ENCODE results near the gene NCEH1.
"Not testable (repeated sequence)": the region's sequence is repeated elsewhere in the genome, so short reads cannot be mapped to it uniquely, and the experiment has no call there.

The NCEH1 gene

GRCh38 chr3:172675441-172676193, 35.2 kb downstream of the NCEH1 start:
- DNase-seq (ENCODE audit: low read depth) = no peak

- DNase-seq (ENCODE audit: low read depth) = peak; percentile 20
Observed at GRCh38 chr3:172673210-172673679, 37.6 kb downstream of the NCEH1 start.

GRCh38 chr3:172669021-172669420, 41.8 kb downstream of the NCEH1 start:
- no peak for DNase-seq (ENCODE audit: low read depth)

- DNase-seq (ENCODE audit: low read depth) = peak; percentile 40
Observed at GRCh38 chr3:172666873-172667694, 43.8 kb downstream of the NCEH1 start.

GRCh38 chr3:172666181-172666872, 44.5 kb downstream of the NCEH1 start:
- no peak for DNase-seq (ENCODE audit: low read depth)

GRCh38 chr3:172665510-172665909, 45.4 kb downstream of the NCEH1 start:
- DNase-seq (ENCODE audit: low read depth) = not testable (repeated sequence)

- not testable (repeated sequence) for DNase-seq (ENCODE audit: low read depth)
Observed at GRCh38 chr3:172660421-172660820, 50.4 kb downstream of the NCEH1 start.

GRCh38 chr3:172659246-172660002, 51.4 kb downstream of the NCEH1 start:
- DNase-seq (ENCODE audit: low read depth) = no peak

GRCh38 chr3:172658344-172659245, 52.3 kb downstream of the NCEH1 start:
- no peak for DNase-seq (ENCODE audit: low read depth)

GRCh38 chr3:172656602-172657001, 54.3 kb downstream of the NCEH1 start:
- no peak for DNase-seq (ENCODE audit: low read depth)

- no peak for DNase-seq (ENCODE audit: low read depth)
Observed at GRCh38 chr3:172655388-172655787, 55.5 kb downstream of the NCEH1 start.

- no peak for DNase-seq (ENCODE audit: low read depth)
Observed at GRCh38 chr3:172654470-172654869, 56.4 kb downstream of the NCEH1 start.

- DNase-seq (ENCODE audit: low read depth) = no peak
Observed at GRCh38 chr3:172653004-172653572, 57.8 kb downstream of the NCEH1 start.

- DNase-seq (ENCODE audit: low read depth) = no peak
Observed at GRCh38 chr3:172651936-172652625, 58.8 kb downstream of the NCEH1 start.

- DNase-seq (ENCODE audit: low read depth) = no peak
Observed at GRCh38 chr3:172649987-172650386, 60.9 kb downstream of the NCEH1 start.

GRCh38 chr3:172648747-172649146, 62.1 kb downstream of the NCEH1 start:
- no peak for DNase-seq (ENCODE audit: low read depth)

GRCh38 chr3:172647823-172648222, 63.0 kb downstream of the NCEH1 start:
- DNase-seq (ENCODE audit: low read depth) = no peak

- no peak for DNase-seq (ENCODE audit: low read depth)
Observed at GRCh38 chr3:172647080-172647479, 63.8 kb downstream of the NCEH1 start.

GRCh38 chr3:172646439-172647015, 64.3 kb downstream of the NCEH1 start:
- DNase-seq (ENCODE audit: low read depth) = no peak
